ENCODE data around the gene IL20RB.

DNA sequence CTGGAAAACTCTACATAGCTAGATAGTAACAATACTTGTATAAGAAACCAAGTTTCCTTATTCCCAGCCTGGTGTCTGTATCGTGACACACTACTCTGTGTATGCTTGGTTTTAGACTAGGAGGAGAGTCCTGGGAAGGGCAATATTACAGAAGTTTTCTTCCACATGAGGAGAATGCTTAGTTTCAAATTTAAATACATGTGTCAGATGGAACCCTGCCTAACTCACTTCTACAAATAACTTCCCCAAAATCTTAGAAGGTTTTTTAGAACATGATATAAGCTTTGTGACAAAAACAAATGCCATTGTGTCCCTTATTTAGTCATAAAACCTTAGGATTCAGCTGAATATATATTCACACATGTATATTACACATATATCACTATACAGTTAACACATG is 7.2 kb upstream of the IL20RB start:
- no peak for TF ChIP-seq POLR2AphosphoS5 (IDR thresholded peaks at IDR 0.05; ENCODE audit: low read depth, low read length)
- no peak for TF ChIP-seq POLR2A (IDR thresholded peaks at IDR 0.05; ENCODE audit: low read depth, low read length)
- TF ChIP-seq TAF1 (IDR thresholded peaks at IDR 0.05; ENCODE audit: low read depth, low read length), result no peak
- TF ChIP-seq SPI1 (IDR thresholded peaks at IDR 0.05; ENCODE audit: low read depth, low read length), result no peak

Measured in GM12891 (cell line).